Uterus (tissue), 4 donors: ENCODE data around the gene TMEM178B. TPM values are rescaled to one million over a fixed set of nuclear protein-coding genes. Genes with fewer than 3 reads are reported as not detected.

ENCODE experiments used
- DNase-seq, 2 donors: peaks; one replicate each; pipeline ENCODE4 v3.0.0-alpha.2; 2019 to 2020
- H3K27ac ChIP-seq, 2 donors: fragments of 200-600 bp; sonication (generic); 1 replicate in 1 of 2; 2 replicates in 1 of 2; pipeline ENCODE4 v1.5.1; 2016 to 2018
- H3K27me3 ChIP-seq, 2 donors: fragments of 200-600 bp; sonication (generic); one replicate each; pipeline ENCODE4 v1.5.1; 2018 to 2019; ENCODE audit warnings: control low read depth in 1 of 2
- H3K36me3 ChIP-seq, 2 donors: fragments of 200-600 bp; sonication (generic); one replicate each; pipeline ENCODE4 v1.5.1; 2019; ENCODE audit warnings: control low read depth in 1 of 2
- H3K4me1 ChIP-seq, 2 donors: fragments of 200-600 bp; sonication (generic); one replicate each; pipeline ENCODE4 v1.5.1; 2018 to 2019; ENCODE audit warnings: control low read depth in 1 of 2
- H3K4me3 ChIP-seq, 2 donors: fragments of 200-600 bp; sonication (generic); 1 replicate in 1 of 2; 2 replicates in 1 of 2; pipeline ENCODE4 v1.5.1; 2018 to 2019; ENCODE audit warnings: mild to moderate bottlenecking in 1 of 2
- H3K9me3 ChIP-seq, 2 donors: fragments of 200-600 bp; sonication (generic); one replicate each; pipeline ENCODE4 v1.5.1; 2019; ENCODE audit warnings: control low read depth in 1 of 2
- CTCF ChIP-seq, 4 experiments: fragments of 200-600 bp in 2 of 4; fragments of 450-650 bp in 2 of 4; sonication (generic) in 2 of 4; IDR thresholded peaks; one replicate each; pipeline ENCODE4 v1.5.1; 2016 to 2019; ENCODE audit warnings: antibody characterized with exemption in 4 of 4, mild to moderate bottlenecking in 2 of 4, moderate library complexity in 1 of 4
- POLR2A ChIP-seq, 2 donors: fragments of 450-650 bp; IDR thresholded peaks; one replicate each; pipeline ENCODE4 v1.6.1; 2016; ENCODE audit warnings: antibody characterized with exemption in 2 of 2, mild to moderate bottlenecking in 1 of 2, moderate library complexity in 1 of 2
- intact Hi-C: fragments of 100-400 bp; cut with DNase I; formaldehyde crosslinking; loops from one replicate; pipeline ENCODE4 v1.15.1; 2023; ENCODE audit warnings: low total_unique reads
- total RNA-seq, 4 donors: library from RNA; depleted of rRNA in 3 of 4; stranded (reverse); fragments of >200 nt in 3 of 4; gene quantifications; one replicate each; pipeline versions ENCODE4 v1.1.0 to v1.2.4, GENCODE V29; 2014 to 2023
- donor health status: DM: yes; HTN: yes; CAD: no.

Gene TMEM178B
- total RNA-seq, 4 donors from 2014 or later = 0.76 to 3.0 TPM; not detected in 2

GRCh38 chr7:141291541-141291940, 217.7 kb downstream of the TMEM178B start:
- Histone ChIP-seq H3K9me3 (no peaks in the 10 kb centered on the region), H3K27me3 (no peaks in the 10 kb centered on the region), H3K4me3 (no peak overlapping the region), H3K27ac (no peak overlapping the region), H3K4me1 (no peaks in the 10 kb centered on the region), H3K36me3 (no peaks in the 10 kb centered on the region)
- TF ChIP-seq CTCF (IDR thresholded peaks at IDR 0.05) = no peak
- TF ChIP-seq POLR2A (IDR thresholded peaks at IDR 0.05) = no peak
- intact Hi-C loops = no loop called here
- no peak for DNase-seq

- TF ChIP-seq POLR2A (IDR thresholded peaks at IDR 0.05) (no peak), CTCF (IDR thresholded peaks at IDR 0.05) (no peak)
- intact Hi-C loops = no loop called here
- H3K36me3 ChIP-seq = no peaks in the 10 kb centered on the region
- DNase-seq = no peak
- H3K9me3 ChIP-seq = no peaks in the 10 kb centered on the region
- no peak overlapping the region for H3K27ac ChIP-seq
- no peaks in the 10 kb centered on the region for H3K4me1 ChIP-seq
- H3K27me3 ChIP-seq = no peaks in the 10 kb centered on the region
- no peak overlapping the region for H3K4me3 ChIP-seq
Observed at GRCh38 chr7:141294143-141294829, 220.4 kb downstream of the TMEM178B start.

DNA sequence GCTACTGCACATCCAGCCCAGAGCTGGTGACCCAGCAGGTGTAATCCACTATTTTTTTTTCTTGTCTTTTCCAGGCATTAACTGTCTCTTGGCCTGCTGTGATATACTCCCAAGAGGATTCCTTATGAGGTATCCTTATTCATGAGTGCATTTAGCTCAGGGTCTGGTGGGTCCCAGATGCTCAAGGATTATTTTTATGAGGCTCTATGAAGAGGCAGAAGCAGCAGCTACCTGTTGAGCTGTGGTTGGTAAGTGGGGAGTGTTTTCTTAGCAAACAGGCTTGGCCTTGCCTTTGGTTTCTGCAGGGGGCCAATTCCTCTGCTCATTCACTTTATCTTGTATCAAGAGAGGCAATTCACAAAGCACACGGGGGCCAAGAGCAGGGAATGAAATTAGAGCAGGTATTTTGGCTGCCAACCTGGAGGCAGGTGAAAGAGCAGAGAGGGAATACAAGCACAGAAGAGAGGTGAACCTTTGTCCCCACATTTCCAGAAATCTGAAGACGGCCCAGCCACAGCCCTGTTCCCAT, 221.6 kb downstream of the TMEM178B start:
- intact Hi-C loops = no loop called here
- Histone ChIP-seq H3K4me3 (no peak overlapping the region), H3K36me3 (no peaks in the 10 kb centered on the region), H3K9me3 (no peaks in the 10 kb centered on the region), H3K27ac (no peak overlapping the region), H3K4me1 (no peaks in the 10 kb centered on the region), H3K27me3 (no peaks in the 10 kb centered on the region)
- no peak for DNase-seq
- TF ChIP-seq CTCF (IDR thresholded peaks at IDR 0.05) = no peak
- TF ChIP-seq POLR2A (IDR thresholded peaks at IDR 0.05) = no peak

- Histone ChIP-seq H3K27ac (no peak overlapping the region), H3K27me3 (no peaks in the 10 kb centered on the region), H3K4me1 (no peaks in the 10 kb centered on the region), H3K9me3 (no peaks in the 10 kb centered on the region), H3K4me3 (no peak overlapping the region), H3K36me3 (no peaks in the 10 kb centered on the region)
- DNase-seq = no peak
- no peak for TF ChIP-seq POLR2A (IDR thresholded peaks at IDR 0.05)
- no peak for TF ChIP-seq CTCF (IDR thresholded peaks at IDR 0.05)
- intact Hi-C loops = no loop called here
Observed at GRCh38 chr7:141300816-141301215, 227.0 kb downstream of the TMEM178B start.

- no peaks in the 10 kb centered on the region for H3K9me3 ChIP-seq
- no peak overlapping the region for H3K4me3 ChIP-seq
- H3K27ac ChIP-seq = no peak overlapping the region
- no peak for DNase-seq
- TF ChIP-seq CTCF (IDR thresholded peaks at IDR 0.05) = no peak
- no peak for TF ChIP-seq POLR2A (IDR thresholded peaks at IDR 0.05)
- H3K4me1 ChIP-seq = no peaks in the 10 kb centered on the region
- no peaks in the 10 kb centered on the region for H3K36me3 ChIP-seq
- intact Hi-C loops = no loop called here
- no peaks in the 10 kb centered on the region for H3K27me3 ChIP-seq
Observed at GRCh38 chr7:141301544-141301943, 227.7 kb downstream of the TMEM178B start.
